ENCODE measurements around the gene SPATA16.
A peak's percentile ranks its signal among the peaks of the same experiment; 100 is the strongest.

Gene SPATA16

DNA sequence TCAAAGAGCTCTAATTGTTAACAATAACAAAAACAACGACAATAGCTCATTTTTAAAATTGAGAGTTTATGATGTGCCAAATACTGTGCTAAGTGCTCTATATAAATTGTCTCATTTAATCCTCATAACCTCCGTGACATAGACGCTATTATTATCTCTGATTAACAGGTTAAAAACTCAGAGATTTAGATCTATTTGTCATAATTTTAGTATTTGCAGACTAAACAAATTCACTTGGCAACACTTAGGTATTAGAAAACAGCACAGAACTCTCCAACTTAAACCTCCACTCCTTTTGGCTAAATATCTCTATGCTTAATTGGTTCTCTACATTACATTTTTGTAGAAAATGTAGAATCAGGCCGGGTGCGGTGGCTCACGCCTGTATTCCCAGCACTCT lies 136.4 kb downstream of the SPATA16 start:
- Histone ChIP-seq H3K4me3 (no peak overlapping the region), H3K27ac (no peak overlapping the region), H3K36me3 (ENCODE audit: insufficient read depth, low read length) (no peaks in the 10 kb centered on the region), H3K9me3 (ENCODE audit: low read depth, low read length) (no peaks in the 10 kb centered on the region), H3K9ac (ENCODE audit: insufficient read length) (no peak overlapping the region)
- DNase-seq (ENCODE audit: low read depth, low spot score): no peak
- TF ChIP-seq EZH2 (IDR thresholded peaks at IDR 0.05) (no peak), POLR2AphosphoS5 (IDR thresholded peaks at IDR 0.05; ENCODE audit: borderline replicate concordance, low read depth, low read length) (no peak), FOXP2 (optimal IDR thresholded peaks at IDR 0.05; ENCODE audit: control extremely low read depth, extremely low read length, insufficient read depth) (no peak)

DNA sequence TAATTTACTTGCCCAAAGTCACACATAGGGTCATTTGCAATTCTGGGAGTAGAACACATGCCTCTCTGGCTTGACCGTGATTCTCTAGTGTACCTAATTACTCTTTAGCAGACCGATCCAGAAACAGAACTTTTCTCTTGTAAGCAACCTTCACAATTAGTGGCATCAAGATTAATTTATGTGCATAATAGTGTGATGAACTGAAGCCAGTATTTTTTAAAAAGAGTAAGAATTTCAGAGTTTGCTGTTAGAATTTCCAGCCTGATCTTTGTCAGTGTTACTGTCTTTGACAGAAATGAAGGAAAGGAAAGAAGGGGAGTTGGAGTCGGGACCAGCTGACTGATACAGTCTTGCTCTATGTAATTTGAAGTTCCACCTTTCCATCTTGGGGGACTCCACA lies 137.1 kb downstream of the SPATA16 start:
- Histone ChIP-seq H3K9me3 (ENCODE audit: low read depth, low read length) (no peaks in the 10 kb centered on the region), H3K36me3 (ENCODE audit: insufficient read depth, low read length) (no peaks in the 10 kb centered on the region), H3K27ac (no peak overlapping the region), H3K9ac (ENCODE audit: insufficient read length) (no peak overlapping the region), H3K4me3 (no peak overlapping the region)
- TF ChIP-seq EZH2 (IDR thresholded peaks at IDR 0.05): no peak
- TF ChIP-seq FOXP2 (optimal IDR thresholded peaks at IDR 0.05; ENCODE audit: control extremely low read depth, extremely low read length, insufficient read depth): no peak
- no peak for TF ChIP-seq POLR2AphosphoS5 (IDR thresholded peaks at IDR 0.05; ENCODE audit: borderline replicate concordance, low read depth, low read length)
- DNase-seq (ENCODE audit: low read depth, low spot score): no peak

DNA sequence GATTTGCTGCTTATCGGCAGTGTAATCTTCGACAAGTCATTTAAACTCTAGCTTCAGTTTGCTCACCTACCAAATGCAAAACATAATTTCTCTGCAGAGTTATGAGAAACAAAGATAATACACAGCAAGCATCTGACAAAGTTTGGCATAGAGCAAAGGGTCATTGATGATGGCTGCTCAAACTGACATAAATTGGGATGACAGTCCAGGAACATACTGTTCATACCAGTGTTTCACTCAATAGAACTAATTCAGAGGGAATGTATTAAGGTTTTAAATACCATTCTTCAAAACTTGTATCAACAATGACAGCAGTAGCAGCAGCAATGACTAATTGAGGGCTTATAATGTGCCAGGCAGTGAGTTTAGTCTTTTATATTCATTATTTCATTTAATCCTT lies 137.6 kb downstream of the SPATA16 start:
- TF ChIP-seq POLR2AphosphoS5 (IDR thresholded peaks at IDR 0.05; ENCODE audit: borderline replicate concordance, low read depth, low read length): no peak
- no peak for TF ChIP-seq EZH2 (IDR thresholded peaks at IDR 0.05)
- TF ChIP-seq FOXP2 (optimal IDR thresholded peaks at IDR 0.05; ENCODE audit: control extremely low read depth, extremely low read length, insufficient read depth): no peak
- no peaks in the 10 kb centered on the region for H3K9me3 ChIP-seq (ENCODE audit: low read depth, low read length)
- DNase-seq (ENCODE audit: low read depth, low spot score): no peak
- no peak overlapping the region for H3K4me3 ChIP-seq
- no peak overlapping the region for H3K9ac ChIP-seq (ENCODE audit: insufficient read length)
- no peaks in the 10 kb centered on the region for H3K36me3 ChIP-seq (ENCODE audit: insufficient read depth, low read length)
- H3K27ac ChIP-seq: no peak overlapping the region

DNA sequence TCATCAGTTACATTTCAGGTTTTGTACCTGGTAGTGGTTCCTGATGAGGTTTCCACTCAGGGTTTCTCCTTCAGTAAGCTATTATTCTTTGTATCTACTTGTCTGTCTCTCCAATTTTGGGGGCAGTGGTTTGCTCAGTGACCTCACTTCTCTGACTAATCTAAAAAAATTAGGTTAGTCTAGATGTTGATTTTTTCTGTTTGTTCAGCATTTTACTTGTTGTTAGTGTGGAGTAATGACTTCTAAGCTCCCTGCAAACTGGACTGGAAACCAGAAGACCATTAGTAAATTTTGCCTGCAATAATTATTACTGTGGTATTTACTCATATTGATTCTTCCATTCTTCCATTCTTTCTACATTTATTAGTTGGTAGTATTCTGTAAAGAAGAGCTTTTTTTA lies 139.4 kb downstream of the SPATA16 start:
- Histone ChIP-seq H3K27ac (no peak overlapping the region), H3K36me3 (ENCODE audit: insufficient read depth, low read length) (no peaks in the 10 kb centered on the region), H3K4me3 (no peak overlapping the region), H3K9me3 (ENCODE audit: low read depth, low read length) (no peaks in the 10 kb centered on the region), H3K9ac (ENCODE audit: insufficient read length) (no peak overlapping the region)
- DNase-seq (ENCODE audit: low read depth, low spot score): no peak
- no peak for TF ChIP-seq EZH2 (IDR thresholded peaks at IDR 0.05)
- no peak for TF ChIP-seq POLR2AphosphoS5 (IDR thresholded peaks at IDR 0.05; ENCODE audit: borderline replicate concordance, low read depth, low read length)
- TF ChIP-seq FOXP2 (optimal IDR thresholded peaks at IDR 0.05; ENCODE audit: control extremely low read depth, extremely low read length, insufficient read depth): no peak

DNA sequence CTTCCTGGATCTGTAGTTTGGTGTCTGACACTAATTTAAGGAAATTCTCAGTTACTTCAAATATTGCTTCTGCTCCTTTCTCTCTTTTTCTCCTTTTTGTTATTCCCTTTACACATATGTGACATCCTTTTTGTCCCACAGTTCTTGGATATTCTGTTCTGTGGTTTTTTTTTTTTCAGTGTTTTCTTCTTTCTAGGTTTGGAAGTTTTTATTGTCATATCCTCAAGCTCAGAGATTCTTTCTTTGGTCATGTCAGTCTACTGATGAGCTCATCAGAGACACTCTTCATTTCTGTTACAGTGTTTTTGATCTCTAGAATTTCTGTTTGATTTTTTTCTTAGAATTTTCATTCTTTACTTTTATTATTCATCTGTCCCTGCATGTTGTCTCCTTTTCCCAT lies 140.5 kb downstream of the SPATA16 start:
- no peaks in the 10 kb centered on the region for H3K36me3 ChIP-seq (ENCODE audit: insufficient read depth, low read length)
- H3K27ac ChIP-seq: no peak overlapping the region
- no peak overlapping the region for H3K9ac ChIP-seq (ENCODE audit: insufficient read length)
- TF ChIP-seq EZH2 (IDR thresholded peaks at IDR 0.05) (no peak), FOXP2 (optimal IDR thresholded peaks at IDR 0.05; ENCODE audit: control extremely low read depth, extremely low read length, insufficient read depth) (no peak), POLR2AphosphoS5 (IDR thresholded peaks at IDR 0.05; ENCODE audit: borderline replicate concordance, low read depth, low read length) (no peak)
- no peak for DNase-seq (ENCODE audit: low read depth, low spot score)
- H3K4me3 ChIP-seq: no peak overlapping the region
- no peaks in the 10 kb centered on the region for H3K9me3 ChIP-seq (ENCODE audit: low read depth, low read length)

DNA sequence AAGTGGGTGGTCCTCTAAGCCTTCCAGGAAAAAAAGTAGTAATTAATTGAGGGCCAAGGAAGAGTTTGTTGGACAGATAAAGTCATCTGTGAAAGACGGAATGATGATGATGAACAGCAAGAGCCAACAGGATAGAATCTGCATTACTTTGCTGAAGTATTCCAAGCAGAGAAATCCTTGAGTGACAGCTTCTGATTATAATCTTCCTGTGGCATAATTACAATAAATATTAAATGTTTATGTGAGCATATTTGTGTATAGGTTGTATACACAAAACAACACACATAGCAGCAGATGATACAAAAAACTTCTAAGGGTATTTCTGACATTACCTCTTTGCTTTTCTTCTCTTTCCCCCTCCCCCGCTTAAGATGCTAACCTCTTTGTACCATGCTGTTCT lies 147.6 kb downstream of the SPATA16 start:
- Histone ChIP-seq H3K27ac (no peak overlapping the region), H3K9ac (ENCODE audit: insufficient read length) (no peak overlapping the region), H3K9me3 (ENCODE audit: low read depth, low read length) (no peaks in the 10 kb centered on the region), H3K4me3 (no peak overlapping the region), H3K36me3 (ENCODE audit: insufficient read depth, low read length) (no peaks in the 10 kb centered on the region)
- DNase-seq (ENCODE audit: low read depth, low spot score): no peak
- TF ChIP-seq EZH2 (IDR thresholded peaks at IDR 0.05): no peak
- TF ChIP-seq FOXP2 (optimal IDR thresholded peaks at IDR 0.05; ENCODE audit: control extremely low read depth, extremely low read length, insufficient read depth): no peak

DNA sequence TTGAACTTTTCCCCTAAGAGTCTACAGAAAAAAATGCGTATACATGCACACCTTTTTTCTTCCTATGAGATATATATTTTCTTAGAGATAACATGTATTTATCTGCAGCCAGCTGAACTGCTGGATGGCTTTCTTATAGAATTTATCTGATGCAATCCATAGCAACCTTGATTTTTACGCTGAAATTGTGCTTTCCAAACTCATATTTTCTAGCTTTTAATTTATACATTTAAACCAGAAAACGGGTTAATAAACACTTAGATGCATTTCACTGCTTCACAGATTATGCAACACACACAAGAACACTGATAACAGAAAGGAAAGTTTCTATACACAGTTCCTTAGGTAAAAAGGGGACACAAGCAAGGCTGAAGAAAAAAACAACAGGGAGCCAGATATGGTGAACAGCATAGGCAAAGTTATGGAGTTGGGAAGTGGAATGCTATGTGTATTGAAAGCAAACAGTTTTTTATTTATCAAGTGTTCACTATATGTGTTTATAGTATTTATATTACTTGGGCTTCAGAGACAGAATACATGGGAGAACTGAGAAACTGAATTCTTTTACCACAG lies 149.5 kb downstream of the SPATA16 start:
- Histone ChIP-seq H3K27ac (peak overlapping the region; percentile 65; the same call in 1 of the 2 replicates), H3K9me3 (ENCODE audit: low read depth, low read length) (no peaks in the 10 kb centered on the region), H3K4me3 (peak overlapping the region; percentile 15; the same call in 1 of the 2 replicates), H3K36me3 (ENCODE audit: insufficient read depth, low read length) (no peaks in the 10 kb centered on the region), H3K9ac (ENCODE audit: insufficient read length) (peak overlapping the region; percentile 36)
- TF ChIP-seq FOXP2 (optimal IDR thresholded peaks at IDR 0.05; ENCODE audit: control extremely low read depth, extremely low read length, insufficient read depth): no peak
- TF ChIP-seq POLR2AphosphoS5 (IDR thresholded peaks at IDR 0.05; ENCODE audit: borderline replicate concordance, low read depth, low read length): no peak
- TF ChIP-seq EZH2 (IDR thresholded peaks at IDR 0.05): no peak
- no peak for DNase-seq (ENCODE audit: low read depth, low spot score)

DNA sequence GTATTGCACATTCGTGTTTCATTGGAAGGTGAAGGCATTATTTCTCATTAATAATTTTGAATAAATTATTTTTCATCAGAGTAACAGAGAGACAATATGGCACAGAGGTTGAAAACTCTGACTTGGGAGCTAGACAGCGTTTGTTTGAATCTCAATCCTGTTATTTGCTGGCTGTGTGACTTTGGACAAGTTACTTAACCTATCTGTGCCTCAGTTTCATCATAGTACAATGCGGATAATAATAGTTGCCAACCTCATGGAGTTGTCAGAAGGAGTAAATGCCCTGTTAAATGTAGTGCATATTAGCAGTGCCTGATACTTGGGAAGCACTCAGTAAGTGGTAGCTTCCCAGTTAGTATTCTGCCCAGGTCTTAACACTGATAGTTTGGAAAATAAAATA lies 151.7 kb downstream of the SPATA16 start:
- Histone ChIP-seq H3K4me3 (no peak overlapping the region), H3K36me3 (ENCODE audit: insufficient read depth, low read length) (no peaks in the 10 kb centered on the region), H3K9ac (ENCODE audit: insufficient read length) (no peak overlapping the region), H3K9me3 (ENCODE audit: low read depth, low read length) (no peaks in the 10 kb centered on the region), H3K27ac (no peak overlapping the region)
- DNase-seq (ENCODE audit: low read depth, low spot score): no peak
- TF ChIP-seq EZH2 (IDR thresholded peaks at IDR 0.05) (no peak), POLR2AphosphoS5 (IDR thresholded peaks at IDR 0.05; ENCODE audit: borderline replicate concordance, low read depth, low read length) (no peak), FOXP2 (optimal IDR thresholded peaks at IDR 0.05; ENCODE audit: control extremely low read depth, extremely low read length, insufficient read depth) (no peak)

DNA sequence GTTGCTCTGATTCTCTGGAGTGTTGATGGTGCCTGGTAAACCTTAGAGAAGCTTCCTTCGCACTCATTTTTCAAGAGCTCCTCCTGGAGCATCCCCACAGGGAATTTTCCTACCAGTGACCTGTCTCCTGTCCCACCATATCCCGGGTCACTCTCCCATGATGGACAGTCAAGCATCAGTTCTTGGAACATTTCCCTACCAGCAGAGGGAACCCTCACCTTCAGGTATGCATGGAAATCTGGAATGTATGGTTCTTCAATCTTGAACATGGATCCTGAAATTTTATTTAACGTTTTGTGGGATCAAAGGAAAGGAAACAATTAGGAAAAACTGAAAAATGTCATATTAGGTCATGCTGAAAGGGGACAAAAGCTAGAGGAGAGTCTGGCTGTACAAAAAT lies 153.8 kb downstream of the SPATA16 start:
- no peak for DNase-seq (ENCODE audit: low read depth, low spot score)
- H3K36me3 ChIP-seq (ENCODE audit: insufficient read depth, low read length): no peaks in the 10 kb centered on the region
- H3K9ac ChIP-seq (ENCODE audit: insufficient read length): no peak overlapping the region
- no peak overlapping the region for H3K4me3 ChIP-seq
- H3K27ac ChIP-seq: 0 out of 2 replicates have a peak overlapping the region, but pooled peaks have one; percentile 15
- no peaks in the 10 kb centered on the region for H3K9me3 ChIP-seq (ENCODE audit: low read depth, low read length)
- TF ChIP-seq POLR2AphosphoS5 (IDR thresholded peaks at IDR 0.05; ENCODE audit: borderline replicate concordance, low read depth, low read length): no peak
- no peak for TF ChIP-seq FOXP2 (optimal IDR thresholded peaks at IDR 0.05; ENCODE audit: control extremely low read depth, extremely low read length, insufficient read depth)
- TF ChIP-seq EZH2 (IDR thresholded peaks at IDR 0.05): no peak
